Stomach (tissue), 9 donors: ENCODE data around the gene NAP1L4. TPM values are rescaled to one million over a fixed set of nuclear protein-coding genes. Genes with fewer than 3 reads are reported as not detected.

Source experiments
- DNase-seq, 2 donors: peaks; one replicate each; pipeline versions ENCODE4 v3.0.0 to v3.0.0-alpha.2; 2013 to 2019
- H3K27ac ChIP-seq, 5 donors: fragments of 200-600 bp in 4 of 5; sonication (generic) in 4 of 5; one replicate each; pipeline ENCODE4 v1.5.1; 2013 to 2019; ENCODE audit warnings: mild to moderate bottlenecking in 1 of 5, moderate library complexity in 1 of 5
- H3K27me3 ChIP-seq, 3 donors: fragments of 200-600 bp; sonication (generic); one replicate each; pipeline ENCODE4 v1.5.1; 2017 to 2019; ENCODE audit warnings: mixed run types in 1 of 3
- H3K36me3 ChIP-seq, 4 donors: fragments of 200-600 bp; sonication (generic); 1 replicate in 3 of 4; 2 replicates in 1 of 4; pipeline ENCODE4 v1.5.1; 2016 to 2019
- H3K4me1 ChIP-seq, 4 donors: fragments of 200-600 bp; sonication (generic); one replicate each; pipeline ENCODE4 v1.5.1; 2016 to 2019
- H3K4me3 ChIP-seq, 4 donors: fragments of 200-600 bp; sonication (generic) in 3 of 4; one replicate each; pipeline ENCODE4 v1.5.1; 2016 to 2019; ENCODE audit warnings: mild to moderate bottlenecking in 1 of 4
- H3K9me3 ChIP-seq, 4 donors: fragments of 200-600 bp; sonication (generic); one replicate each; pipeline ENCODE4 v1.5.1; 2016 to 2019
- EP300 ChIP-seq: sonication (generic); formaldehyde crosslinking; IDR thresholded peaks from one replicate; pipeline ENCODE4 v1.6.1; 2017; ENCODE audit warnings: antibody characterized with exemption
- POLR2A ChIP-seq, 4 donors: fragments of 450-650 bp; IDR thresholded peaks; one replicate each; pipeline ENCODE4 v1.6.1; 2016; ENCODE audit warnings: antibody characterized with exemption in 4 of 4, control low read depth in 2 of 4, mild to moderate bottlenecking in 1 of 4, moderate library complexity in 1 of 4
- POLR2AphosphoS5 ChIP-seq, 3 donors: sonication (generic); formaldehyde crosslinking; IDR thresholded peaks; one replicate each; pipeline ENCODE4 v1.6.1; 2016; ENCODE audit warnings: antibody characterized with exemption in 3 of 3
- WGBS, 5 donors: extraction: QIAGEN DNeasy Blood & Tissue Kit in 3 of 5; methylation state at CpG; one replicate each; pipeline versions ENCODE4 v1.1.5 to v1.1.7; 2013 to 2018; 5-methylcytosine and 5-hydroxymethylcytosine counted together
- intact Hi-C: fragments of 100-400 bp; cut with DNase I; formaldehyde crosslinking; loops from one replicate; pipeline ENCODE4 v1.15.1; 2023; ENCODE audit warnings: low total_unique reads
- polyA plus RNA-seq, 3 donors: library from polyadenylated mRNA; stranded (reverse); fragments of 200-250 nt; gene quantifications; one replicate each; pipeline ENCODE4 v1.2.3, GENCODE V29; 2013
- total RNA-seq, 5 donors: library from RNA; depleted of rRNA; stranded (reverse); fragments of >200 nt; gene quantifications; one replicate each; pipeline versions ENCODE4 v1.1.0 to v1.2.3, GENCODE V29; 2014 to 2016
- TF ChIP-seq, protein P1 (sequence below), 7 experiments: fragments of 450-650 bp in 4 of 7; fragments of 200-600 bp in 3 of 7; sonication (generic) in 3 of 7; IDR thresholded peaks; one replicate each; pipeline ENCODE4 v1.5.1; 2016 to 2019; ENCODE audit warnings: antibody characterized with exemption in 7 of 7, control low read depth in 2 of 7, mild to moderate bottlenecking in 1 of 7
- donor health status: healthy with polysubstance abuse.
- donor health status: Bipolar disorder and iron deficiency.
- donor health status: healthy.

NAP1L4 gene
- total and polyA plus RNA-seq, 8 donors, result 61.3 to 438 (median 121) TPM

DNA sequence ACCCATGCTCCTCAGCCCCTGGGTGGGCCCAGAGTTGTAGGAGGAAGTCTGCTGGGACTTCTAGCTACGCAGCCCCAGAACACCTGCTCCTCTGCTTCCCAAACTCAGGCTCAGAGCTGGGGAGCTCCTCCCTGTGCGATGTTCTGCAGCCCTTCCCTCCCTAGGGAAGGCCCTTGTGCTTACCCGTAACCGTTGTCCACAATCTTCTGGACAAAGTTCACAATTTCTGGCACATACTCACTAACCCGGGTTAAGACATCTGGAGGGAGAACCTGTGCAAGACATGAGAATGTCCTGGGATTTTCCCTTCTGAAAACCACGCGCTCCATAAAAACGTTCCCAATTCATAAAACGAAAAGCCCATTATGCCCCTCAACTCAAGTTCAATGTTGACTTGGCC, 36.7 kb upstream of the NAP1L4 start:
- H3K4me1 ChIP-seq, result peaks cover 0 to 26% (median 0%) of the 10 kb centered on the region in 4 donors
- H3K27ac ChIP-seq, result no peak overlapping the region
- TF ChIP-seq POLR2AphosphoS5 (IDR thresholded peaks at IDR 0.05), result no peak
- TF ChIP-seq, protein P1, sequence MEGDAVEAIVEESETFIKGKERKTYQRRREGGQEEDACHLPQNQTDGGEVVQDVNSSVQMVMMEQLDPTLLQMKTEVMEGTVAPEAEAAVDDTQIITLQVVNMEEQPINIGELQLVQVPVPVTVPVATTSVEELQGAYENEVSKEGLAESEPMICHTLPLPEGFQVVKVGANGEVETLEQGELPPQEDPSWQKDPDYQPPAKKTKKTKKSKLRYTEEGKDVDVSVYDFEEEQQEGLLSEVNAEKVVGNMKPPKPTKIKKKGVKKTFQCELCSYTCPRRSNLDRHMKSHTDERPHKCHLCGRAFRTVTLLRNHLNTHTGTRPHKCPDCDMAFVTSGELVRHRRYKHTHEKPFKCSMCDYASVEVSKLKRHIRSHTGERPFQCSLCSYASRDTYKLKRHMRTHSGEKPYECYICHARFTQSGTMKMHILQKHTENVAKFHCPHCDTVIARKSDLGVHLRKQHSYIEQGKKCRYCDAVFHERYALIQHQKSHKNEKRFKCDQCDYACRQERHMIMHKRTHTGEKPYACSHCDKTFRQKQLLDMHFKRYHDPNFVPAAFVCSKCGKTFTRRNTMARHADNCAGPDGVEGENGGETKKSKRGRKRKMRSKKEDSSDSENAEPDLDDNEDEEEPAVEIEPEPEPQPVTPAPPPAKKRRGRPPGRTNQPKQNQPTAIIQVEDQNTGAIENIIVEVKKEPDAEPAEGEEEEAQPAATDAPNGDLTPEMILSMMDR (IDR thresholded peaks at IDR 0.05), result no peak
- TF ChIP-seq POLR2A (IDR thresholded peaks at IDR 0.05), result no peak
- no peak for TF ChIP-seq EP300
- intact Hi-C loops, result no loop called here
- no peak for DNase-seq
- WGBS, 5 donors, result 77 to 84% (median 80%) methylated on average over 9 of the region's 9 CpGs
- no peak overlapping the region for H3K4me3 ChIP-seq
- H3K27me3 ChIP-seq, result no peaks in the 10 kb centered on the region
- peaks cover 43 to 96% (median 91%) of the 10 kb centered on the region in 4 donors for H3K36me3 ChIP-seq
- no peaks in the 10 kb centered on the region for H3K9me3 ChIP-seq

DNA sequence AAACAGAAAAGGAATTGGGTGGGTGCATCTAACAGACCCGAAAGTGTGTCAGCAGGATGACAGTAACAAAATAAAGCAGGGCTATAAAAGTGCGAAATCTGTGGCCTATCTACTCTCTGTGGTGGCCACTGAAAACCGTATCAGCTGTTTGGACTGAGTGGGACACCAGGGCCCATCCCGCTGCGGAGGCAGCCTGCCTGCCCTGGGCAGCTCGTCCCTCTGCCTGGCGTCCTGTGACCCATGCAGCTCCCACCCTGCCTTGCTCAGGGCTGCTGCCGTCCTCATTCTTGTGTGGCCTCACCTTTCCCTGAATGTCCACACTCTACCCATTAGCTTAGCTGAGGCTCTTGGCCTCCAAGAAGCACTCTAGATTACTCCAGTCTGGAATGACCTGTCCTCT, 34.7 kb upstream of the NAP1L4 start:
- no peak for DNase-seq
- Histone ChIP-seq H3K4me3 (no peak overlapping the region), H3K9me3 (no peaks in the 10 kb centered on the region), H3K36me3 (peaks cover 38 to 93% (median 88%) of the 10 kb centered on the region in 4 donors), H3K27ac (no peak overlapping the region), H3K27me3 (no peaks in the 10 kb centered on the region), H3K4me1 (peaks cover 0 to 43% (median 0%) of the 10 kb centered on the region in 4 donors)
- 91 to 95% (median 94%) methylated on average over 8 of the region's 8 CpGs for WGBS, 5 donors
- TF ChIP-seq POLR2A (IDR thresholded peaks at IDR 0.05) (no peak), POLR2AphosphoS5 (IDR thresholded peaks at IDR 0.05) (no peak), EP300 (no peak)
- TF ChIP-seq, protein P1 (IDR thresholded peaks at IDR 0.05), result no peak
- intact Hi-C loops, result no loop called here

DNA sequence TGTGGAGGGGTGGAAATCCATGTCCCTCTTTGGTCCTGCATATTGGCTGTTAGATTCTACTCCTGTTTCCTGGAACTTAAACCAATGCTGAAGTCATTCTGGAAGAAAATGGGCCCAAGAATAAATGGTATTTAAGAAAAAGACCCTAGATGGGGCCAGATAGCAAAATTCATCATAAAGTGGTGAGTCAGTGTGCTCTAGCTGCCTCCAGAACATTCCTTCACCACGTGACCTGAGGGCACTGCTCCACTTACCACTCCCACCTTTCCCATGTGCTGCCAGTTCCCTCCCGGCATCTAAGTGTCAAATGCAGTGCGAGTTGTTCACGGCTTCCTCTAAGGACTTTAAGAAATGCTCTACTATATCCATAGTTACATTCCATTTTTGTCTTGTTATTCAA, 30.9 kb upstream of the NAP1L4 start:
- TF ChIP-seq POLR2A (IDR thresholded peaks at IDR 0.05) (no peak), EP300 (no peak), POLR2AphosphoS5 (IDR thresholded peaks at IDR 0.05) (no peak)
- TF ChIP-seq, protein P1 (IDR thresholded peaks at IDR 0.05), result no peak
- intact Hi-C loops, result no loop called here
- peaks cover 0 to 29% (median 5%) of the 10 kb centered on the region in 4 donors for H3K4me1 ChIP-seq
- no peaks in the 10 kb centered on the region for H3K27me3 ChIP-seq
- peaks cover 37 to 89% (median 77%) of the 10 kb centered on the region in 4 donors for H3K36me3 ChIP-seq
- 76 to 88% (median 84%) methylated on average over 4 of the region's 4 CpGs for WGBS, 5 donors
- no peak for DNase-seq
- no peaks in the 10 kb centered on the region for H3K9me3 ChIP-seq
- peak overlapping the region in 1 of 5 donors; percentile 38 for H3K27ac ChIP-seq
- H3K4me3 ChIP-seq, result no peak overlapping the region

DNA sequence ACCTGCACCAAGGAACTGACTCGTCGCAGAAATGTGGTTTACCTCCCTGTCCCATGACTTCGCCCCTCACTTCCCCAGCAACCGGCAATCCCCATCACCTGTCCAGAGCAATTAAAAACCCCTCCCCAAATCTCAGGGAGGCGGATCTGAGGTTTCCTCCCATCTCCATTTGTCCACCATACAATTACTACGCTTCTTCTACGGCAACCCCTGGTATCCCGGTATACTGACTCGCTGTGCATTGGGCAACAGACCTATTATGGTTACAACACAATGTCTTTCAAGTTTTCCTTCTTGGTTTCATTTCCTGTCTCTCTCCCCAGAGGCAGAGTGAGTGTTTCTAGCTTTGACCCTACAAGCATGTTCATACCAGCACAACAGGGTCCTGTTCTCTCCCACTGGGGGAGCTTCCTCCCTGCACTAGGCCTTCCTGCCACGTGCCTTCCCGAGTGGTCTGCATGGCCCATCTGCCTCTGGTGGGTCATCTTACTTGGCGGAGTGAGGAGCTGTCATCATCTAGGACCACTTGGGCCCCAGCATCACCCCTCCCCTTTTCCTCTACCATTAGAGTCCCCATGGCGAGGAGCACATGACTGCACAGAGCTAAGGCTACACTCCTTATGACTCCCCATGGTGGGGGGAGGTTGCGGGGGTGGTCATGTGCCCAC, 30.3 kb upstream of the NAP1L4 start:
- 83 to 91% (median 86%) methylated on average over 14 of the region's 14 CpGs for WGBS, 5 donors
- TF ChIP-seq EP300, result no peak
- TF ChIP-seq POLR2A (IDR thresholded peaks at IDR 0.05), result no peak
- TF ChIP-seq, protein P1 (IDR thresholded peaks at IDR 0.05), result no peak
- TF ChIP-seq POLR2AphosphoS5 (IDR thresholded peaks at IDR 0.05), result no peak
- no peaks in the 10 kb centered on the region for H3K27me3 ChIP-seq
- H3K27ac ChIP-seq, result peak overlapping the region in 1 of 5 donors; percentile 38
- H3K4me1 ChIP-seq, result peaks cover 0 to 29% (median 5%) of the 10 kb centered on the region in 4 donors
- no peak overlapping the region for H3K4me3 ChIP-seq
- no peak for DNase-seq
- intact Hi-C loops, result no loop called here
- peaks cover 42 to 89% (median 77%) of the 10 kb centered on the region in 4 donors for H3K36me3 ChIP-seq
- H3K9me3 ChIP-seq, result no peaks in the 10 kb centered on the region
